Fibroblast of mammary gland (primary cell): ENCODE results near the gene KIF16B.
A peak's percentile ranks its signal among the peaks of the same experiment; 100 is the strongest.

ENCODE experiments used
- DNase-seq: peaks from one replicate; pipeline ENCODE4 v3.0.0-alpha.2; 2010; ENCODE audit warnings: low read depth
- H3K4me3 ChIP-seq: 2 replicates; pipeline ENCODE4 v1.5.1; 2011; ENCODE audit warnings: low read depth, mild to moderate bottlenecking, low read length, moderate library complexity; ENCODE audit not compliant: control insufficient read depth
- TF ChIP-seq, protein P1 (sequence below): conservative IDR thresholded peaks from 2 replicates; pipeline ENCODE4 v1.5.1; 2011; ENCODE audit warnings: low read depth, low read length, inconsistent platforms; ENCODE audit not compliant: control insufficient read depth, insufficient read depth

KIF16B gene

GRCh38 chr20:16573001-16573965 is at the start of gene KIF16B:
Gene KIF16B, minus strand, starts transcription at chr20:16573448. Its CDS starts 173 bp downstream, at chr20:16573275.
- peak; percentile 78 for DNase-seq
- TF ChIP-seq, protein P1, sequence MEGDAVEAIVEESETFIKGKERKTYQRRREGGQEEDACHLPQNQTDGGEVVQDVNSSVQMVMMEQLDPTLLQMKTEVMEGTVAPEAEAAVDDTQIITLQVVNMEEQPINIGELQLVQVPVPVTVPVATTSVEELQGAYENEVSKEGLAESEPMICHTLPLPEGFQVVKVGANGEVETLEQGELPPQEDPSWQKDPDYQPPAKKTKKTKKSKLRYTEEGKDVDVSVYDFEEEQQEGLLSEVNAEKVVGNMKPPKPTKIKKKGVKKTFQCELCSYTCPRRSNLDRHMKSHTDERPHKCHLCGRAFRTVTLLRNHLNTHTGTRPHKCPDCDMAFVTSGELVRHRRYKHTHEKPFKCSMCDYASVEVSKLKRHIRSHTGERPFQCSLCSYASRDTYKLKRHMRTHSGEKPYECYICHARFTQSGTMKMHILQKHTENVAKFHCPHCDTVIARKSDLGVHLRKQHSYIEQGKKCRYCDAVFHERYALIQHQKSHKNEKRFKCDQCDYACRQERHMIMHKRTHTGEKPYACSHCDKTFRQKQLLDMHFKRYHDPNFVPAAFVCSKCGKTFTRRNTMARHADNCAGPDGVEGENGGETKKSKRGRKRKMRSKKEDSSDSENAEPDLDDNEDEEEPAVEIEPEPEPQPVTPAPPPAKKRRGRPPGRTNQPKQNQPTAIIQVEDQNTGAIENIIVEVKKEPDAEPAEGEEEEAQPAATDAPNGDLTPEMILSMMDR, result no peak
- H3K4me3 ChIP-seq, result peak within 1 kb of the TSS; percentile 75

GRCh38 chr20:16622501-16622900 is 49.3 kb upstream of the KIF16B start:
- DNase-seq, result no peak
- TF ChIP-seq, protein P1, result no peak

DNA sequence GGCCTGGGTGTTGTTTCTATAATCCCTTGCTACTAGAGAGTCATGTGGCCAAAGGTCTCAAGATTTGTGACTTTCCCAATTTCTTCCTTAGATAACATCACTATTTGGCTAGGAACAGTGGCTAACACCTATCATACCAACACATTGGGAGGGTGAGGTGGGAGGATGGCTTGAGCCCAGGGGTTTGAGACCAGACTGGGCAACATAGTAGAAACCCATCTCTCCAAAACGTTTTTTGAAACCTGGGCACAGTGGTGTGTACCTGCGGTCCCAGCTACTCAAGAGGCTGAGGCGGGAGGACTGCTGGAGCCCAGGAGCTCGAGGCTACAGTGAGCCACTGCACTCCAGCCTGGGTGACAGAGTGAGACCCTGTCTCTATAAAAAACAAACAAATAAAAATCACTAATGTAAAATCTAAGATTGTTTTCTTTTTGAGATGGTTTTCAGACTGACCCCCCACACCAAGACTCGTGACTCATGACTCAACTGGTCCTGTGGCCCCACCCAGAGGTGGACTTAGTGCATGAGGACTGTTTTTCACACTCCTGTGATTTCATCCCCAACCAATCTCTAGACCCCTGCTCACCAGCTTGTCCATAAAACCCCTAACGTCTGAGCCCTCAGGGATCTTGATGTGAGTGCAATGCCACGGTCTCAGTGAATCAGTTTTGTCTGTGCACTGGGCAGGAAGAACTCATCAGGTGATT is 48.3 kb upstream of the KIF16B start:
- H3K4me3 ChIP-seq, result no peak overlapping the region
- DNase-seq, result peak; percentile 11
- TF ChIP-seq, protein P1, result no peak

More at GRCh38 chr20:16622501-16622900, 49.3 kb upstream of the KIF16B start:
- H3K4me3 ChIP-seq, result no peak overlapping the region

GRCh38 chr20:16620961-16621360 is 47.7 kb upstream of the KIF16B start:
- TF ChIP-seq, protein P1, result no peak
- DNase-seq, result no peak

GRCh38 chr20:16619953-16620352 is 46.7 kb upstream of the KIF16B start:
- H3K4me3 ChIP-seq, result no peak overlapping the region
- no peak for DNase-seq
- TF ChIP-seq, protein P1, result no peak

More at GRCh38 chr20:16620961-16621360, 47.7 kb upstream of the KIF16B start:
- no peak overlapping the region for H3K4me3 ChIP-seq

- TF ChIP-seq, protein P1, result no peak
- no peak for DNase-seq
- no peak overlapping the region for H3K4me3 ChIP-seq
Measured at GRCh38 chr20:16617056-16617455, 43.8 kb upstream of the KIF16B start.
